Measurements from ENCODE around the gene KIF5A.
A peak's percentile ranks its signal among the peaks of the same experiment; 100 is the strongest.
"Not testable (repeated sequence)": the region's sequence is repeated elsewhere in the genome, so short reads cannot be mapped to it uniquely, and the experiment has no call there.

KIF5A gene

DNA sequence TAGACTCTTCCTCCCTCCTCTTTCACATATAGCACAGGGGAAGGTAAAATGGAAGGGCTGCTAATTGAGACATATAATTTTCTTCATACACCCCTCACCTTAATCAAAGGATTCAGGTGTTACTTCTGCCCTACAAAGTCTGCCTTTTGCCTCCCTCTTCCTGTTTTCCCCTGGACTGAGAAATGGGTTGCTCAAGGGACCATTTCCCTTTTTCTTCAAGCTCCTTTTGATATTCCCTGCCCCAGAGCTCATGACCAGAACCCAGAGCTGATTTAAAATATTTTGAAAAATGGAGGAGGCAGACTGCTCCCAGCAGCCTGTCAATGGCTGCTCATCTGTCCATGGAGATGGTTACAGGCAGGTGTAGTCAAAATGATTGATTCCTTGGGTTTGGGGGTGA, 34.8 kb downstream of the KIF5A start:
- no peak overlapping the region for H3K4me3 ChIP-seq (replicated peaks; ENCODE audit: low read depth, low read length)
- no peak for TF ChIP-seq CTCF (IDR thresholded peaks at IDR 0.05; ENCODE audit: low read depth, low read length, missing control alignments)
- DNase-seq (ENCODE audit: extremely low read depth, low read depth), result no peak

GRCh38 chr12:57585156-57585555, 35.3 kb downstream of the KIF5A start:
- no peak for DNase-seq (ENCODE audit: extremely low read depth, low read depth)
- no peak for TF ChIP-seq CTCF (IDR thresholded peaks at IDR 0.05; ENCODE audit: low read depth, low read length, missing control alignments)
- H3K4me3 ChIP-seq (replicated peaks; ENCODE audit: low read depth, low read length), result no peak overlapping the region

DNA sequence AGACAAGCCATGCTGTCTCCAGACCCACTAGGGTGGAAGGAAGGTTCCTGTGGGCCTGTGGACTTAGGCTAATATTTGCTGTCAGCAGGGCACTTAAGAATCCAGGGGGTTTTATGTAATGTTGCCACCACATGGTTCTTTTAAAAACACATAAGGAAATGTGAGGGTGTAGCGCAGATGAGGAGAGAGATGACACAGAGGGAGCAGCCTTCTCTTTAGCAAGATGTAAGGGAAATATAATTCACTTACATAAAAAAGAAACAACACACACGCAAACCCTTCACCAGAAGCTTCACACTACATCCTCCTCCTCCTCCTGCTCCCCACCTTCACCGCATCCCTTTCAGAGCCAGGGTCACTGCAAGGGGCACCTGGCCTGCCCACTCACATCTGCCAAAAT, 36.3 kb downstream of the KIF5A start:
- DNase-seq (ENCODE audit: extremely low read depth, low read depth), result no peak
- no peak overlapping the region for H3K4me3 ChIP-seq (replicated peaks; ENCODE audit: low read depth, low read length)
- TF ChIP-seq CTCF (IDR thresholded peaks at IDR 0.05; ENCODE audit: low read depth, low read length, missing control alignments), result no peak

DNA sequence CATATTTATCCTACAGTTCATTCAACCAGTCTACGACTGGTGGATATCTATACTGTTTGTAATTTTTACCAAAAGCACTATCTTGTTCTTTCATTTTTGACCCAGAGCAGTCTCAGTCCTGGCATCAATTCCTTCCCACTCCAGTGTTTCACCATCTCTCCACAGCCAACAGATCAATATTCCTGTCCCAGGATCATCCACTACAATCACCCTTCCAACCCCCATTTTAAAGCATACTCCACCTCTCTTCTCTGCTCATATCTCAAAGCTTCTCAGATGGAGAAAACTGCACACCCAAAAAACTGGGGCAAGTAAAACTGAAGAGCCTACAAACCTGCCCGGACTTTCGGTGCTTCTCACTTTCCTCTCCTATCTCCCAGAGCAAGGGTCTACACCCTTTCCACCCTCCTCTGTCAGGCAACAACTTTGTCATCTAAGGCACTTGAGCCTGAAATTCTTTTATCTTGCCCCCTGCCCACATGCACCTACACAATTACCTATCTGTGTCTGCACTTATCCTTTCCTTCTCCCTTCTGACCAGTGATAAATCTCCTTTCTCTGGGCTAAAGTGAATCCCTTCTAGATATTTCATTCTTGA, 37.1 kb downstream of the KIF5A start:
- no peak for TF ChIP-seq CTCF (IDR thresholded peaks at IDR 0.05; ENCODE audit: low read depth, low read length, missing control alignments)
- DNase-seq (ENCODE audit: extremely low read depth, low read depth), result no peak
- H3K4me3 ChIP-seq (replicated peaks; ENCODE audit: low read depth, low read length), result no peak overlapping the region

GRCh38 chr12:57588951-57589610, 39.2 kb downstream of the KIF5A start:
- not testable (repeated sequence) for H3K4me3 ChIP-seq (replicated peaks; ENCODE audit: low read depth, low read length); DNase-seq (ENCODE audit: extremely low read depth, low read depth)

DNA sequence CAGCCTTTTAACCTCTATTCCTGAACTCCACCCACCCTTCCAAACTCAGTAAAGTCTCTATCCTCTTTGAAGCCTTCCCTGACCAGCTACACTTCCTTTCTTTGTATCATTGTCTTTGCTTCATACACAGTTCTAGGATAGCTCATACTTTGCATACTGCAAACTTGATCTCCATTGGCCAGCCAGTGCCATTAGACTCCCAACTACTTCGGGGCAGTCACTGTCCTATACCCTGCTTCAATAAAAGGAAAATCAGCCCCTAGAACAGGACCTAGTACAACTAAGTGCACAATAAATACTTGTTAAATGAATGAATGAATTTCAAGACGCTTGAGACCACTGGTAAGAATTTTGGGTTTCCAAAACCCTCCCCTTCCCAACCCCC, 40.6 kb downstream of the KIF5A start:
- H3K4me3 ChIP-seq (replicated peaks; ENCODE audit: low read depth, low read length), result peak overlapping the region; percentile 74
- no peak for TF ChIP-seq CTCF (IDR thresholded peaks at IDR 0.05; ENCODE audit: low read depth, low read length, missing control alignments)
- DNase-seq (ENCODE audit: extremely low read depth, low read depth), result no peak

GRCh38 chr12:57590864-57591781, 41.3 kb downstream of the KIF5A start, which contains the start of gene PIP4K2C:
Gene PIP4K2C, plus strand, starts transcription at chr12:57591192. Its CDS starts 98 bp downstream, at chr12:57591290.
- no peak for DNase-seq (ENCODE audit: extremely low read depth, low read depth)
- peak within 1 kb of the TSS; percentile 74 for H3K4me3 ChIP-seq (replicated peaks; ENCODE audit: low read depth, low read length)
- no peak for TF ChIP-seq CTCF (IDR thresholded peaks at IDR 0.05; ENCODE audit: low read depth, low read length, missing control alignments)

Measured in HFF-Myc (cell line).